H9 (cell line): ENCODE data around the gene STAB1. TPM values are rescaled to one million over a fixed set of nuclear protein-coding genes. Genes with fewer than 3 reads are reported as not detected.

ENCODE experiments used
- DNase-seq: peaks from one replicate; pipeline ENCODE4 v3.0.0-alpha.2; 2017
- H2AFZ ChIP-seq: one replicate; pipeline ENCODE4 v1.6.1; 2013; ENCODE audit warnings: mild to moderate bottlenecking, low read length, control low read depth, moderate library complexity
- H2AK5ac ChIP-seq: 2 replicates; pipeline ENCODE4 v1.6.1; 2013; ENCODE audit warnings: low read length, control low read depth, mixed read lengths; ENCODE audit not compliant: insufficient read length
- H2BK120ac ChIP-seq: one replicate; pipeline ENCODE4 v1.6.1; 2013; ENCODE audit warnings: low read depth, mild to moderate bottlenecking, low read length, control low read depth, inconsistent platforms; ENCODE audit not compliant: poor library complexity, severe bottlenecking
- H2BK12ac ChIP-seq: 2 replicates; pipeline ENCODE4 v1.6.1; 2013; ENCODE audit warnings: low read length, control low read depth, mixed read lengths, low read depth; ENCODE audit not compliant: insufficient read length
- H2BK15ac ChIP-seq: 2 replicates; pipeline ENCODE4 v1.6.1; 2013; ENCODE audit warnings: low read depth, low read length, control low read depth
- H2BK20ac ChIP-seq: one replicate; pipeline ENCODE4 v1.6.1; 2013; ENCODE audit warnings: low read depth, mild to moderate bottlenecking, low read length, control low read depth, inconsistent platforms; ENCODE audit not compliant: poor library complexity, severe bottlenecking
- H2BK5ac ChIP-seq: 2 replicates; pipeline ENCODE4 v1.6.1; 2013; ENCODE audit warnings: low read length, control low read depth, mixed read lengths; ENCODE audit not compliant: insufficient read length
- H3K14ac ChIP-seq: 2 replicates; pipeline ENCODE4 v1.6.1; 2013; ENCODE audit warnings: low read length, control low read depth; ENCODE audit not compliant: insufficient read depth
- H3K18ac ChIP-seq: 2 replicates; pipeline ENCODE4 v1.6.1; 2013; ENCODE audit warnings: low read depth, mild to moderate bottlenecking, mixed read lengths, low read length, control low read depth; ENCODE audit not compliant: insufficient read length
- H3K23ac ChIP-seq: 2 replicates; pipeline ENCODE4 v1.6.1; 2013; ENCODE audit warnings: low read length, control low read depth, mixed read lengths, low read depth; ENCODE audit not compliant: insufficient read length
- H3K23me2 ChIP-seq: 2 replicates; pipeline ENCODE4 v1.6.1; 2013; ENCODE audit warnings: low read depth, mild to moderate bottlenecking, mixed read lengths, low read length, control low read depth; ENCODE audit not compliant: insufficient read length, poor library complexity, severe bottlenecking
- H3K27ac ChIP-seq: 2 replicates; pipeline ENCODE4 v1.5.1; 2013; ENCODE audit warnings: low read length, control low read depth, mixed read lengths, low read depth; ENCODE audit not compliant: insufficient read length
- H3K27me3 ChIP-seq: 2 replicates; pipeline ENCODE4 v1.6.1; 2013; ENCODE audit warnings: low read length, control low read depth, inconsistent platforms; ENCODE audit not compliant: insufficient read depth
- H3K4ac ChIP-seq: 2 replicates; pipeline ENCODE4 v1.6.1; 2013; ENCODE audit warnings: low read depth, mild to moderate bottlenecking, control low read depth, inconsistent platforms, low read length, moderate library complexity
- H3K4me1 ChIP-seq: 2 replicates; pipeline ENCODE4 v1.6.1; 2013; ENCODE audit warnings: low read length, control low read depth, inconsistent platforms; ENCODE audit not compliant: insufficient read depth
- H3K4me2 ChIP-seq: 2 replicates; pipeline ENCODE4 v1.6.1; 2013; ENCODE audit warnings: low read length, control low read depth, mixed read lengths; ENCODE audit not compliant: insufficient read length, insufficient read depth
- H3K56ac ChIP-seq: 2 replicates; pipeline ENCODE4 v1.6.1; 2013; ENCODE audit warnings: low read depth, mild to moderate bottlenecking, mixed read lengths, low read length, control low read depth; ENCODE audit not compliant: insufficient read length
- H3K79me1 ChIP-seq: 2 replicates; pipeline ENCODE4 v1.6.1; 2013; ENCODE audit warnings: low read depth, mild to moderate bottlenecking, moderate library complexity, low read length, control low read depth, inconsistent platforms; ENCODE audit not compliant: insufficient read depth, poor library complexity, severe bottlenecking
- H3K79me2 ChIP-seq: 2 replicates; pipeline ENCODE4 v1.6.1; 2013; ENCODE audit warnings: low read length, control low read depth, inconsistent platforms; ENCODE audit not compliant: insufficient read depth
- H3K9ac ChIP-seq: 2 replicates; pipeline ENCODE4 v1.6.1; 2013; ENCODE audit warnings: low read length, control low read depth, mixed read lengths; ENCODE audit not compliant: insufficient read length; ENCODE audit errors: extremely low read depth
- H3K9me3 ChIP-seq: one replicate; pipeline ENCODE4 v1.6.1; 2013; ENCODE audit warnings: low read depth, low read length, inconsistent platforms; ENCODE audit not compliant: control insufficient read depth
- H3T11ph ChIP-seq: one replicate; pipeline ENCODE4 v1.6.1; 2013; ENCODE audit warnings: mild to moderate bottlenecking, low read length, control low read depth, inconsistent platforms
- H4K20me1 ChIP-seq: one replicate; pipeline ENCODE4 v1.6.1; 2013; ENCODE audit not compliant: control insufficient read depth, insufficient read length, insufficient read depth
- H4K5ac ChIP-seq: 2 replicates; pipeline ENCODE4 v1.6.1; 2013; ENCODE audit warnings: low read depth, mild to moderate bottlenecking, mixed read lengths, low read length, control low read depth; ENCODE audit not compliant: insufficient read length
- H4K8ac ChIP-seq: replicated peaks from 2 replicates; pipeline ENCODE4 v1.6.1; 2013; ENCODE audit warnings: low read length, control low read depth, mixed read lengths, low read depth; ENCODE audit not compliant: insufficient read length
- H4K91ac ChIP-seq: 2 replicates; pipeline ENCODE4 v1.6.1; 2013; ENCODE audit warnings: low read depth, mild to moderate bottlenecking, moderate library complexity, mixed read lengths, low read length, control low read depth; ENCODE audit not compliant: insufficient read length
- H3K27ac Mint-ChIP-seq, 3 experiments: 2 replicates in 2 of 3; 3 replicates in 1 of 3; pipeline ENCODE4 v1.8.0; 2020 to 2021; ENCODE audit warnings: mixed read lengths in 3 of 3, mild to moderate bottlenecking in 1 of 3, moderate library complexity in 1 of 3
- H3K27me3 Mint-ChIP-seq: 2 replicates; pipeline ENCODE4 v1.8.0; 2021; ENCODE audit warnings: low read depth, mild to moderate bottlenecking, moderate library complexity, mixed read lengths
- H3K36me3 Mint-ChIP-seq, 3 experiments: 2 replicates in 2 of 3; 3 replicates in 1 of 3; pipeline ENCODE4 v1.8.0; 2020 to 2021; ENCODE audit warnings: low read depth in 3 of 3, mixed read lengths in 3 of 3; ENCODE audit not compliant: insufficient read depth in 1 of 3
- H3K4me1 Mint-ChIP-seq, 2 experiments: 2 replicates each; pipeline ENCODE4 v1.8.0; 2020; ENCODE audit warnings: mixed read lengths in 2 of 2
- H3K4me3 Mint-ChIP-seq, 2 experiments: 2 replicates in 1 of 2; 3 replicates in 1 of 2; pipeline ENCODE4 v1.8.0; 2020 to 2021; ENCODE audit warnings: mild to moderate bottlenecking in 2 of 2, mixed read lengths in 2 of 2, moderate library complexity in 1 of 2
- H3K9me3 Mint-ChIP-seq, 2 experiments: 2 replicates in 1 of 2; 3 replicates in 1 of 2; pipeline ENCODE4 v1.8.0; 2020; ENCODE audit warnings: mild to moderate bottlenecking in 2 of 2, mixed read lengths in 2 of 2, moderate library complexity in 1 of 2
- CTCF ChIP-seq: fragments of 200-600 bp; sonication (generic); conservative IDR thresholded peaks from 3 replicates; pipeline ENCODE4 v1.8.0; 2021; ENCODE audit warnings: antibody characterized with exemption, mild to moderate bottlenecking
- WGBS: extraction: QIAGEN DNeasy Blood & Tissue Kit; methylation state at CpG from one replicate; pipeline ENCODE4 v1.1.7; 2013; ENCODE audit warnings: missing lambda C conversion rate, low lambda C conversion rate, mixed read lengths; ENCODE audit not compliant: insufficient read length; ENCODE audit errors: extremely low coverage; 5-methylcytosine and 5-hydroxymethylcytosine counted together
- total RNA-seq: library from RNA; stranded (reverse); gene quantifications from 2 replicates; pipeline ENCODE4 v1.2.1, GENCODE V29; 2021

The STAB1 gene
- total RNA-seq, 1 experiment from 2014 or later = 1.5 TPM

GRCh38 chr3:52532838-52533622, 37.9 kb downstream of the STAB1 start:
- no peak overlapping the region for H4K91ac ChIP-seq
- H3K4me3 Mint-ChIP-seq = peak overlapping the region; percentile 77 to 86
- H3K18ac ChIP-seq = peak overlapping the region; percentile 10
- peak overlapping the region in 1 of 3 experiments; percentile 39; a peak in 1 of 7 replicates for H3K27ac Mint-ChIP-seq
- peaks cover 34% of the 10 kb centered on the region in 2 experiments for H3K4me1 Mint-ChIP-seq
- H3K9me3 Mint-ChIP-seq = no peaks in the 10 kb centered on the region
- peak overlapping the region; percentile 38 for H3K9ac ChIP-seq
- no peak overlapping the region for H2BK20ac ChIP-seq
- no peak overlapping the region for H2AFZ ChIP-seq
- H3K9me3 ChIP-seq = no peaks in the 10 kb centered on the region
- no peak overlapping the region for H2BK15ac ChIP-seq
- peaks cover 10 to 31% (median 27%) of the 10 kb centered on the region in 3 experiments for H3K36me3 Mint-ChIP-seq
- H3K23me2 ChIP-seq = peaks cover 24% of the 10 kb centered on the region
- peaks cover 13% of the 10 kb centered on the region; the same call in 1 of the 2 replicates for H3K79me2 ChIP-seq
- H3K56ac ChIP-seq = no peak overlapping the region
- no peak overlapping the region for H3T11ph ChIP-seq
- H3K14ac ChIP-seq = peak overlapping the region; percentile 72
- H2BK12ac ChIP-seq = no peak overlapping the region
- no peak overlapping the region for H4K5ac ChIP-seq
- DNase-seq = peak; percentile 47
- WGBS = no CpG with 5 or more reads among the region's 78 CpGs
- H3K4me1 ChIP-seq = peaks cover 4% of the 10 kb centered on the region
- H3K4ac ChIP-seq = no peak overlapping the region
- no peak overlapping the region for H2BK120ac ChIP-seq
- no peaks in the 10 kb centered on the region for H4K20me1 ChIP-seq
- no peak overlapping the region for H2AK5ac ChIP-seq
- H3K27me3 ChIP-seq = no peaks in the 10 kb centered on the region
- peaks cover 6% of the 10 kb centered on the region for H3K79me1 ChIP-seq
- no peak overlapping the region for H3K23ac ChIP-seq
- H3K27ac ChIP-seq = no peak overlapping the region
- H2BK5ac ChIP-seq = no peak overlapping the region
- TF ChIP-seq CTCF = no peak
- no peaks in the 10 kb centered on the region for H3K27me3 Mint-ChIP-seq
- H3K4me2 ChIP-seq = peak overlapping the region; percentile 45
- no peak overlapping the region for H4K8ac ChIP-seq
